GM19324 (cell line): Measurements from ENCODE around the gene PIEZO2.

Source experiments
- ATAC-seq: cut with Tn5 transposase; IDR thresholded peaks from one replicate; pipeline ENCODE4 v1.9.1; 2021; ENCODE audit warnings: mild to moderate bottlenecking, moderate library complexity; ENCODE audit not compliant: unreplicated experiment, low FRiP score

PIEZO2 gene

DNA sequence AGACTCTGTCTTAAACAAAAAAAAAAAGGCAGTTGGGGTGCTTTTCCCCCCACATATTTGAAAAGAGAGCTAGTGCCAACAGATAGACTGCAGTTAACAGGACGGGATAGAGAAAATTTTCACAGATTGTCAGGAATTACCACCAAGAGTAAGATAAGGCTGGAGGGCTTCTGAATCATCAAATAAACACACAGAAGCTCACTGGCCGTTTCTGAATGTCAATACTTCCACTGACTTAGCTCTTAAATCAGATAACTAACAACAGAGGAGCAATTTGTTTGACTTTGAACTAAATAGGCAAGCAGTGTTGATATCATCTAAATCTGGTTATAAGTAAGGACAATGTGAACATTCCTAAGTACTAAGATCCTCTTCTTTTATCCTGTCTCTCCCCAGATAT, 34.7 kb downstream of the PIEZO2 start:
- no peak for ATAC-seq

DNA sequence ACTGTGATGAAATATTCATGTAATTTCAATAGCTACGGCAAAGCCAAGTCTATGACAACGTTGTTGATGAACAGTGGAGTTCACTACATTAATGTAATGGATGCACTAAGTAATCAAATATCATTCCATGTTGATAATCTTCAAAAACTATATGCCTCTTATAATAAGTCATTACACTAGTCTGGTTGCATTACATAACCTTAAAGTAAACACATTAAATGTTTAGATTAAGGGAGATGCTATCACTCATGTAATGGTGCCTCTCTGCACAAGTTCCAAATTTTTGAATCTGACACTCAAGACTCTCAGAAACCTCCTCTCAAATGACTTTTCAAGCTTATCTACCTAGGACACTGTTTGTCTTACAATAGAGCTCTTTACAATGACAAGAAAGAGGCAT, 35.4 kb downstream of the PIEZO2 start:
- no peak for ATAC-seq

DNA sequence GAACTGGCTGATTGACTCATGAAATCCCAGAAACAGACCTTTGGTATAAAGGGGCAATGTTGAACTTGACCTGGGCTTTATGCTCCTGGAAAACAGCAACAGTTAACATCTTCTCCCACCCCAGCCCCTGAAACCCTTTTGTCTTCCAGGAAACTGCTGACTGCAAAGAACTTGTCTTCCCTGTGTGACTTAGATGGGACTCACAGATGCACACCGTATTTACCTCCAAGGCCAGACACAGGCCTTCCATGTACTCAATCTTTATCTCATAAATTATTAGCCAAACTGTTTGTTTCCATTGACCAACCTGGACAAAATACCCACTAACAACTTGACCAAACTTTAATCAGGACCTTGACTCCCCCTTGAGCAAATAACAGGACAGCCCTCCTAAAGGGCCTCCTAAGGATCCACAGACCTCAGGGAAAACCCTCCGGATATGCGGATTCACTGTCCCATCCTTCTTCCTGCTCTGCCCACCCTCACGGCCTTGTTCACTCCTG, 36.3 kb downstream of the PIEZO2 start:
- ATAC-seq = no peak

DNA sequence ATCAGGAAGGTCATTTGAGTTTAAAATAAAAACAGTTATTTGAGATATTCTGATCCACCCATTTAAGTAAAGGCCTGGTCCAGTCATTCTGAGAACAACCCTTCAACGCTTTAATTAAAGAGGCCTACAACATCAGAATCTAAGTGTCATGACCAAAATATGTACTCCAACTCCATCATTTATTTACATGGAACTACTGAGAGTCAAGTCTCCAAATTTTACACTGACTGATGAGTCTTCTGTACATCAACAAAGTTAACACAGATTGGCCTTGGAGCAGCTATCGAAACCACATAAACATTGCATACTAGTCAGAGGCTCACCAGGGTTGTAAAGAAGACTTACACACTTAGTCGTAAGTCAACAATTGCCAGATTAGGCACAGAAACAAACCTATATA, 37.1 kb downstream of the PIEZO2 start:
- no peak for ATAC-seq

DNA sequence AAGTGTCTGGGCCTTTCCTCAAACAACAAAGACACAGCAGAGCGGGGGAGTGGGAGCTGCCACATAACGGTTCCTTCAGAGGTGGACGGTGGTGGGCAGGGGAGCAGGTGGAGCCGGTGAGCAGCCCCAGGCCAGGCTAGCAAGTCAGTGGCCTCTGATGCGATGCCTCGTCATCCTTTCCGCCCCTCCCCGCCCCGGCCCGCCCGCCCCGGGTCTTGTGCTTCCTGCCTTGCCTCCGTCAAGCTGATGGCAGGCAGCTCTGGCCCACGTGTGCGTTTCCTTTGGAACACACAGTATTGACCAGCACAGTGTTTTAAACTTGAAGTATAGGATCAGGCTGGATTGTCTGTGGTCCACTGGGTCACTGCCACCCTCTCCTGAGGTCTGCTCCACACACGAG, 38.9 kb downstream of the PIEZO2 start:
- no peak for ATAC-seq

DNA sequence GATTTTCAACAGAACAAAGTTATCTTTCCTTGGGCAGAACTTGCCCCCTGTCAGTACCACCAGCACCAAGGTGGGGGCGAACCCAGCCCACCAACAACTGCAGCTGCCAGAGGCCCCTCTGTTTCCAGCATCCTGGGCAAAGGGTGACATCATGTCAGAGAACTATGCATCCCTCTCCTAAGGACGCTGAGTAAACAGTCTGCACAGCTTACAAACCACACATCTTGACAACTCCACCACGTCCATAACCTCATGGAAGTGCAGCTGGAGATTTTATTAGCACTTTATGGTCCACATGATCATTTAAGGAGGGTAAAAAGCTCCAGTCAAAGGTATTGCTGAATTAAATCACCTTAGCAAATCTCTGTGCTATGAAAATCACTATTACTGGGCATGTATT, 40.4 kb downstream of the PIEZO2 start:
- ATAC-seq = no peak

DNA sequence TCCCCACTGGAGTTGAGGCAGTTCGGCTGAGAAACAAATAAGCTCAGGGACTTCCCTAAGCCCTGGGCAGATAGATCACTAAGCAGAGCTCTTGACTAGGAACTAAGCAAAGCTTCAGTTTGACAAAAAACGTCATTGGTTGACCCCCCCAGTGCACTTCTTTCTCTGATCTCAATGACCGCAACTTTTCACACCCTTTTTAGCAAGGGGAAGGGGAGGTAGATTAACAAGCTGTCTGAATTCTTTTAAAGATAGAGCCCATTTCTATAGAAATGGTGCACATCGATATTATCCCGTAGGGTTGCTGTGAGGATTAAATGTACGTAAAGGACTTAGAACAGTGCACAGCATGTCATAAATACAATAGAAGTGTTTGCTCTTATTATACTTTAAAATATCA, 42.5 kb downstream of the PIEZO2 start:
- ATAC-seq = no peak

DNA sequence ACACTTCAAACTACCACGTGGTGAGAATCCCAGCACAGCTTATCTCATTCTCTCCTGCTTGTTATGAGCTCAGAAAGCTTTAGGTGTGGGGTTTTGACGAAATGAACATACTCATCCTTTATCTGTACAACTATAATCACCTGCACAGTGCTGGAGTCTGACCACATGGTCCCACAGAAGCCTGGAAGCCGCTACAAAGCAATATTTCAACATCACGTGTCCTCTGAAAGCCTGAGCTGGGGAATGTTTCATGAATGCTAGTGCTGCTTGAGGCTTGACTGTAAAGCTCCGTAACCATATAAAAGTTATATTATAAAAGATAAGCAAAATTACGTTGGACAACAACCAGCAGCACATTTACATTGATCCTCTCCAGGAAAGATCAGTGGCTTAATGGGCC, 43.9 kb downstream of the PIEZO2 start:
- no peak for ATAC-seq

DNA sequence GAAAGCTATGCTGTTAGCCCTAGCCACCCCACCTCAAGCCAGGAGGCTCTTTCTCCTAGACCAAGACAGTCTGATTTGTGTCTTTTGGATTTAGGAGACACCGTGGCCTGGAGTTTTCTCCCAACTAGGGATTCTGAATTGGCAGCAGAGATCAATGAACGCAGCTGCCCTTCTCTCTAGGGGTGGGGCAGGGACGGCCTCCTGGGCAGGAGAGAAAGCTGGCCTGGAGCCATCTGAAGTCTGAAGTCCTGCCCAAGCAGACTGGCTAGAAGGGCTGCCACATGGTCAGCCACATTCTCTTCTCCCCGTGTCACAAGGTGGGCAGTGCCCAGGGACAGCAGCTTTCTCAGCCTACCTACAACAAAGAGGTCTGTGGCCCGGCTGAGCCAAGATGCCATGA, 45.1 kb downstream of the PIEZO2 start:
- no peak for ATAC-seq

DNA sequence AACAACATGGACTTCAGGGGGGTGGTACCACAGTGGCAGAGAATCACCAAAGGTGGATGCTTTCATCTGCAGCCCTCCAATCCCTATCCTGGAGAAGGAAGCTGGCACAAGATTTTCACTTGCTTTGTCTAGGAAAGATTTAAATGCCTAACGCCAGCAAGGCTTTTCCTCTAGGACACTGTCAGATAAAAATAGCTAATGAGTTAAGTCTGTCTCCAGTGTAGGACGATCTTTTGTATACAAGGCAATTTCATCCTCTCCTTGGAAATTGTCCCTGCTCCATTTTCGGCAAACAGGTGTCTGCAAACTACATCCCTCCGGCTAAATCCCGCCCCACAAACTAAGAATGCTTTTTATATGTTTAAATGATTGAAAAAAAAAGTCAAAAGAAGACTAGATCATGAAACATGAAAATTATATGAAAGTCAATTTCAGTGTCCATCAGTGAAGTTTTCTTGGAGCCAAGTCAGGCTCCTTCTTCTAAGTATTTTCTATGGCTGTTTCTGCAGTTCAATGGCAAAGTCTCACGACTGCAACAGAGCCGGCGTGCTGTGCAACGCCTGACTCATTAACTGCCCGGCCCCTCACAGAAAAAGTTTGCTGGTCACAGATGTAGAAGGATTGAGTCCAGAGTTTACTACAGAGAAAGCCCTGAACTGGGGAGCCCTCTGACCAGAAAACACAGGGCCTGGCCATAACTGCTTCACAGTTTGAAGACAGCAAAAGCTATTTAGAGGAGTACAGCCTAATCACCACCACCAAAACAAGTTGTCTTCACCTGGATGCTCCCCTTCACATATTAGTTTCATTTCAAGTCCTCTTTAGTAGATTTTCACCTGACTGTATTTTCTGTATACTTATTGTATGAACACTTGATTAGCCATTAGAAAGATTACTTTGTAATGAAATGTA, 52.3 kb downstream of the PIEZO2 start:
- ATAC-seq = no peak

DNA sequence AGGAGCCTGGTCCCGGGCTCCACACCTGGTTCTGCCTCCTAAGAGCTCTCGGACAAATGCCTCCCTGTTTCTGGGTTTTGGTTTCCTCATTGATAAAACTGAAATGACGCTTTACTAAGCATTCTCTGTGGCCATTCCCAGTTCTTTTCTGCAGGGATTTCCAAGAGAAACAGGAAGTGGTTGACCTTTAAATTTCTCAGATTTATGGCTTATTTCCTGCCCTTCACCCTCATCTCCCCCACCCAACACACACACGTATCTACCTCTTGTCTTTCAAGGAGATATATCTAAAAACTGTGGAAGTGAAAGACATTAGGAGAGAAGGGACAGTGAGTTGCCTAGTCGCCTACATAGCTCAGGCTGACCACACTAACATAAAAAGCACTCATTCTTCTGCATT, 53.0 kb downstream of the PIEZO2 start:
- ATAC-seq = no peak

DNA sequence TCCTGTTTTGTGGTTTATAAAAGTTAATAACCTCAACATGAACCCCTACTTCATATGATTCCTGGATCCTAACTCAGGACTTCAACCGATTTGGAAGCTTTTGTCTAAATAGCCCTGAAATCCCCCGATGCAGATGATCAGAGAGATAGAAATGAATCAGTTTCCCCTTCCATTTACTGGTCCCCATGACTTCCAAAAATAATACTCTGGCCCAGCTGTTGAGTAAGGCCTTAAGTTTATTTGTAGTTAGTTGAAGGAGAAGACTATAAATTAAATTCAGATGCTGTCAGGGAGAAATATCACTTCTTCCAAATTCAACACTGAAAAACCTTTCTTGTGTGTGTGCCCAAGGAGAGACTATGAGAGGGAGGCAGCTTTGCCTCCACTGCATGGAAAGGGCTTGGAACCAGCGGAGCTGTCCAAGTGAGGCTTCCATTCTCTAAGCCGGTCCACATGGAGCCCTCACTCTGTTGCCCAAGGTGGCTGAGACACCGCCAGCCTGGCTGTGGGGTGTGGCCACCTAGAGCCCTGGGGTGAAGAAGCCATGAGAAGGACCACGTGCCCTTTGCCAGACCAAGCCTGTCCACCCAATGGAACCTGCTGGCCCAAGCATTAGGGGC, 53.6 kb downstream of the PIEZO2 start:
- no peak for ATAC-seq

DNA sequence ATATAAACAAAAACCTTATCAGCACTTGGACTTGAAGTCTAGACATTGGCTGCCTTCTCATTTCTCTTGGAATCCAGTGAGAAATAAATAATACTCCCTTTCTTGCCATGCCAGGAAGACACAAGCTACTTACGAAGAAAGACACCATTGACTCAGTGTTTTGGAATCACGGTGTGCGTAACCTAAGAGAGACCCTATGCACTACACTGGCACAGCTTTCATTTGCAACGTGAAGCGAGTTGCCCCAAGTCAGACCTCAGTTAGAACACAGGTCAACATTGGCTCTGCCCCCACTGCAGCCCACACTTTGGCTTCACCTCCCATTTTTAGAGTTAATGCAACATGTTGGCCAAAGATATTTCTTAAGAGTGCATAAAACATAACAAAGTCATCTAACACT, 54.2 kb downstream of the PIEZO2 start:
- no peak for ATAC-seq

DNA sequence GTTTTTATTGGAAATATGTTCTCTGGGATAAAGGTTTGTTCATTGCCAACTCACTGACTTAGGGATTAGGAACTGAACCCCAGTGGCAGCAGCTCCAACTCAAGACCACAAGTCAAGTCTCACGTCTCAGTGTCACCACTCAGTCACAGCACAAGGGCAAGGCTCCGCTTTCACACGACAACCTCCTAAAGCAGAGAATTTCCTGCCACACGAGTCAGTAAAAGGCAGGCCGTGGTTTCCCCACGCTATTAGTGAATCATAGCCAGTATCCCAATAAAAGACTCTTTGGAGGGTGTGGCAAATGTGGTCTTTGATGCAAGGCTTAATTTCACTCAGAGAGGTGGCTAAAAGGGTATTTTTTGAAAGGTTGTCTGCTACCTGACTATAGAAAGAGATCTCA, 57.6 kb downstream of the PIEZO2 start:
- ATAC-seq = no peak

DNA sequence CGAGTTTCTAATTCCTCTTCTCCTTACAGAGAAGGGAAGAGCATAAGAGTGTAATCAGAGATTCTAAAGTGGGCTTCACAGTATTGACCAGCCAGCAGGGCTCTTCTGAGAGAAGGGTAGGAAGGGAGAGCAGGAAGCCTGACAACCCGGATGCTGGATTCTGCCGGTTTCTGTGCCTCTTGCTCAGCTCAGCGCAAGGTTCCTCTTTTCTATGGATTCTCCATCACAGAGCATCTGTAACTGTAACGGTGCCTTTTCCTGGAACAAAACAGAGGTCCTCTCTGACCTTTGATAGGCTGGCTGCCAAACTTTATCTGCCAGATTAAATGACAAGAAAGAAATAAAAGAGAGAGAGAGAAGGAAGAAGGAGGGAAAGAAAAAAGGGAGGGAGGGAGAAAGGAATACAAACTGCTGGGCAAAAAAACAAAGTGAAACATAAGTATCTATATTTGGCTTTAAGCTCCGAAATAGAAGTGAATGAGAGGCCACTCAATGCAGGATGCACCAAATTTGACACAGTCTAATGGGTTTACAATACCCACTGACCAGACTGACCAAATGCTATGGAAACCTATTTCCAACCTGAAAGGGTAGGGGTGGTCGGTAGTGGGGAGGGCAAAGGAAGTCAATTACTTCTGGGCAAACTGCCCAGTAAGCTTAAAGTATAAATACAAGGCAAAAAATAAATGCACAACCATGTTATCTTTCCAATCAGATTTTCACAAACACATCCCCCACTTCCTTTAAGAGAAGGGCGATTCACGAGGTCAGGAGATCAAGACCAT, 59.2 kb downstream of the PIEZO2 start:
- ATAC-seq = no peak

DNA sequence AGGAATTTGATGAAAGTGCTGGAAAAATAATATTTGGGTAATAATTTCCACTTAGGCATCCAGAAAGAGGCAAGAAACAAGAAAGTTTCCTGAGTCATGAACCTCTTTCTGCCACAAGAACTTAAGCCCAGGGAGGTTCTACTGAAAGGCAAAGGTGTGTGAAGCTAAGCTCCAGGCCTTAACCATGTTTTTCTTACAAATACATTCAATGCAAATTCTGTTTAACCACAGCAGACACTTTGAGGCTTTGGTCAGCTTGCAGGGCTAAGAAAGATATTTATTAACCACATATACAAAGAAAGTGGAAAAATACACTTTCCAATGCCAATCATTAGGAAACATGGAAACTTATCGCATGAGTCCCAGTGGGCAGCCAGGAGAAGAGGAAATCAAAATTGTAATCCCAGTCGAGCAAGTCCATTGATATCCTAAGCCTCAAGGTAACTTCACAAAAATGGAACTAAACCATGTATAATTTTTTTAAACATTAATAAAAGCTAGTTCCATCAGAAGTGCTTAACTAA, 68.3 kb downstream of the PIEZO2 start:
- ATAC-seq = no peak

DNA sequence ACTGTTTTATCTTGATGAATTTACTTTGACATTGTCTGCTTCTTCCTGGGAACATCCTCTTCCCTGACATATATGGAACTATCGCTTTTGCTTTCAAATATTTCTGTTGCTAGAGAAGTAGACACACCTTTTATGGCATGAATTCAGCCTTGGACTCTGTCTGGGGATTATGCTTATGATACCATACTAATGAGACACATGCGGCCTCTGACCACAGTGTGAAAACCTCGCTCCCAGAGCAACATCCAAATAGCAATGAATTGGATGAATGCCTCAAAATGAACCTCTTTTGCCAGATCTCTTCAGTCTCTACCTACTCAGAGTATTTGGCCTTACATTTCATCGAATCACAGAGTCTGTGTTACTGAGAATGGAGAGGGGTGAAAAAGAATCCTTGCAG, 70.9 kb downstream of the PIEZO2 start:
- ATAC-seq = no peak

DNA sequence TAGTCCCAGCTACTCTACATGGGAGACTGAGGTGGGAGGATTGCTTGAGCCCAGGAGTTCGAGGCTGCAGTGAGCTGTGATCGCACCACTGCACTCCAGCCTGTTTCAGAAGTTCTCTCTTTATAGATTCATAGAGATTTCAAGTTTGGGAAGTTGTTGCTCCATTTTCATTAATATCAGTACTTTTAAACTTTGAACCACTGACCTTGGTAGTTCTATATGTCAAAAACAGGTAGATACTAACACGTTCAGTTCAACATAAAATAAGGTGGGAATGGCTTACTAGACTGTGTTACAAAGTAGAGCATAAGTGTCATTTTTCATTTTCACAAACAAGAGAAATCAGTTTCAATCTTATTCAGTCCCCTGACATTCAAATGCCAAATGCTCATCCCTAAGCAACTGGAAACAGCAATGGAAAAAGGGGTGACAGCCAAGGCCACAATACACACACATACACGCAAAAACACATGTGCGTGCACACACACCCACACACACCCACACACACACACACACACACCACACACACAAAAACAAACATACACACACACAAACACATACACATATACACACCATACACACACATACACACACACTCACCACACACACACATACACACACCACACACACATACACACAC, 71.7 kb downstream of the PIEZO2 start:
- ATAC-seq = no peak

DNA sequence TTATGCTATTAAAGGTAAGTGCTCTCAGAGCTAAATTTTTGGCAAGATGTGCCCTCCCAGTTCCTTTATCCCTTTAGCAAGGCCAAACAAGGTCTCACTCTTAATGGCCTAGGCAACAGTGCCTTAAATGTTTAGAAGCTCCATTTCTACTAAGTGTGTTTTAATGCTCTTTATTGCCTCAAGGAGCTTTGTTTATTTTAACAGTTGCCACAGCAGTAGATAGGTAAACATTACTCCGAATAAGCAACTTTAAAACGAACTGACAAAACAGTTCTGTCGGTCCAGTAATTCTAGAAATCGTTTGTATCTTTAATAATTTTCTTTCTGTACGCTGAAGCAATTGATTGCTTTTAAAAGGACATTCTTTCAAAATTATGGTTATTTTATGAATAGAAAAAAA, 74.5 kb downstream of the PIEZO2 start:
- ATAC-seq = no peak

DNA sequence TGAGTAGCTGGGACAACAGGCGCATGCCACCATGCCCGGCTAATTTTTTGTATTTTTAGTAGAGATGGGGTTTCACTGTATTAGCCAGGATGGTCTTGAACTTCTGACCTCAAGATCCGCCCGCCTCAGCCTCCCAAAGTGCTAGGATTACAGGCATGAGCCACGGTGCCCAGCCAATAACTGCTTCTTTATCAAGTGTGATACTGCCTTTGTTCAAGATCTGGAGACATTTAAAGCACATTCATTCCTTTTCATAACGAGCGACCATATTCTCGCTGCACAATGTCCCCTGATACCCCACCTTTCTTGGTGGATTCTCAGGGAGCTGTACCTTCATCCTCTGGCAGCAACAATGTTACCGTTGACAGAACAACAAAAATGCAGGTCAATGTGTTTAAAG, 75.4 kb downstream of the PIEZO2 start:
- no peak for ATAC-seq

DNA sequence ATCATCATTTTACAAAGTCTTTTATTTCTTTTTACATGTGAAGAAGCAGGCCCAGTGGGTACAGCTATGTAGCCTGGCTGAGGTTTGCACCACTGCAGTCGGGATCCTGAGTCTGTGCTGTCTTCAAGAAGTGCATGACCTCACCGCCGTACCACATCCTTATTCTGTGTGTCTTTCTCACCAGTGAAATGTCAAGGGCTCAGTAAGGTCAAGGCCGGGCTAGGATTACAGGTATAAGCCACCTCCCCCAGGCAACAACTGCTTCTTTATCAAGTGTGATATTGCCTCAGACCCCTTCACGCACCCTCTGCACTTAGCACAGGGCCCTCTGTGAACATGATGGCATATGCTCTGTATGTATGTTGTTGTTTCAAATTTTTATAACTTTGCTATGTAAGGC, 76.7 kb downstream of the PIEZO2 start:
- ATAC-seq = no peak
